HG03280 (cell line): ENCODE data around the gene GPR142.

Experiments used
- ATAC-seq: cut with Tn5 transposase; IDR thresholded peaks from one replicate; pipeline ENCODE4 v1.9.1; 2021; ENCODE audit warnings: mild to moderate bottlenecking, moderate library complexity; ENCODE audit not compliant: unreplicated experiment

The GPR142 gene

GRCh38 chr17:74368341-74369081, 1.2 kb downstream of the GPR142 start:
- no peak for ATAC-seq

GRCh38 chr17:74369221-74369620, 1.9 kb downstream of the GPR142 start:
- no peak for ATAC-seq

- no peak for ATAC-seq
Measured at GRCh38 chr17:74369665-74370490, 2.6 kb downstream of the GPR142 start.

- ATAC-seq: no peak
Measured at GRCh38 chr17:74371653-74372147, 4.4 kb downstream of the GPR142 start.

- no peak for ATAC-seq
Measured at GRCh38 chr17:74372426-74372825, 5.1 kb downstream of the GPR142 start.

GRCh38 chr17:74373838-74374606, 6.7 kb downstream of the GPR142 start:
- ATAC-seq: no peak

GRCh38 chr17:74374858-74375257, 7.6 kb downstream of the GPR142 start:
- ATAC-seq: no peak

GRCh38 chr17:74379495-74380085, 12.3 kb downstream of the GPR142 start:
- ATAC-seq: peak; percentile 58

- no peak for ATAC-seq
Measured at GRCh38 chr17:74380086-74380958, 13.0 kb downstream of the GPR142 start.

- ATAC-seq: no peak
Measured at GRCh38 chr17:74380959-74381808, 13.9 kb downstream of the GPR142 start.

GRCh38 chr17:74383141-74383540, 15.8 kb downstream of the GPR142 start:
- no peak for ATAC-seq

- no peak for ATAC-seq
Measured at GRCh38 chr17:74385201-74385600, 17.9 kb downstream of the GPR142 start.

GRCh38 chr17:74386386-74386785, 19.1 kb downstream of the GPR142 start:
- ATAC-seq: no peak

- no peak for ATAC-seq
Measured at GRCh38 chr17:74387365-74388218, 20.3 kb downstream of the GPR142 start.

- no peak for ATAC-seq
Measured at GRCh38 chr17:74389084-74389753, 21.9 kb downstream of the GPR142 start.

GRCh38 chr17:74389937-74390679, 22.8 kb downstream of the GPR142 start:
- ATAC-seq: no peak
